SKM-1 (cell line): Measurements from ENCODE around the gene QKI.

Experiments used
- DNase-seq: peaks from one replicate; lab custom pipeline; 2025; ENCODE audit not compliant: unreplicated experiment; lab: John Stamatoyannopoulos, UW

QKI gene

DNA sequence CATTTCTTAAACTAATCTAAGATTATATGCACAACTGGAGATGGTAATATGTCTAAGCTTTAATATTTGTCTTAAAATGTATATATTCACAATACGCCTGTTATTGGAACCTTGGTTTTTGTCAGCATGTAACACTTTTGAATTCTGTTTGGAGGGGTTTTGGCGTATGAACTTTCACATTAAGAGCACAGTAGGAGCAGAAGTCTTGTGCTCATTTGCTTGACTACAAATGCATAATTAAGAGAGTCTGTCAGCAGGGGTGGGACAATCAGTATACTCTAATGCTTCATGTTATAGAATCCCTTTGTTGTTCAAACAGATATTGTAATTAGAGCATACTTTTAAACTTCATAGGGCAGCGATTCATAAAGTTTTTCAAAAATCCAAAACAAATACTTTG is 112.8 kb downstream of the QKI start:
- no peak for DNase-seq

DNA sequence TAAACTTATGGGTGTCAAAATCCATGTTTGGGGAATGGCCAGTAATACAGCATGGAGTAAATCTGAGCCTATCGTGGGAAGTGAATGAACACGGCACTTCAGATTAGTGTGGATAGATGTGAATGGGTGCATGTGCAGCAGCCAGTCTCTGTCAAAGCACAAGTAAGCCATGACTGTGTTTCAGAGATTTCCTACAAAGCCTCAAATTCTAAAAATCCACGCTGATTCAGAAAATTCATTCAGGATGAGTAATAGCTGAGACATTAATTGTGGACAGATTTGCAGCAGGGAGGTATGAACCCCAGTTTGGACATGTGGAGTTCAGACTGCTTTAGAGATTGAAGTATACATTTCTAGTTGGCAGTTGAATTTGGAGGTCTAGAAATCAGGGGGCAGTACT is 115.1 kb downstream of the QKI start:
- no peak for DNase-seq

DNA sequence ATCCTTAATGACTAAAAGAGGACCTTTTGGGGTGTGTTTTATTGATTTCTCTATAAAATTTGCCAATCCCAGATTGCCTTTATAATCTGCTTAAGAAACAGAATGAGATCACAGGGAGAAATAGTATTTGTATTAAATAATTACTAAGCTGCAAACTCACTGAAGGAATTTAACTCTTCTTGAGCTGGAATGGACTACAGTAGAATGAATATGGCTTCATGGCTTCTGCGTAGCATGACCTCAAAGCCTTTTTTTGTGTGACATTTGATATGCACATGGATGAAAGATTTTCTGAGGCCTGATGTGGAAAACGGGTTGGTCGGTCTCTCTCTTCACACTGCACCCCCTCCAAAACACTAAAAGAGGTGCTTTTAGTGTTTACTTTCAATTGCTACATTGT is 115.9 kb downstream of the QKI start:
- DNase-seq = no peak

DNA sequence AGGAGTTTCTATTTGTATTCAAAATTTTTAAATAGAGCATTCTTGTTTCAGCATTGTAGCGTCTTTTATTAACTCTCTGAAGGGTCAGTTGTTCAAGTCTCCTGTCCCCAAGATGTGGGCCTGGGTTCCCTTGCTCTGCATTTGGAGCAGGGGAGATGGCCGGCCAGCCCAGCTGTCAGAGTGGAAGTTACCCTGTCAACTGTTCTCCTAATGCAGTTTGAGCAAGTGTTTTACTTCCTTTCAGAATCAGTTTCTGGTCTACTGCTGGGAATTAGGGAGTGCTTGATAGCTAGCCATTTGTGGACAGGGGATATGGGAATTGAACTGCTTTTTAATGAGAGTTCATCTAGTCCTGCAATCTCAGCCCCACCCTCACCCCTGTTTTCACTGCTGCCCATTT is 116.6 kb downstream of the QKI start:
- DNase-seq = no peak

DNA sequence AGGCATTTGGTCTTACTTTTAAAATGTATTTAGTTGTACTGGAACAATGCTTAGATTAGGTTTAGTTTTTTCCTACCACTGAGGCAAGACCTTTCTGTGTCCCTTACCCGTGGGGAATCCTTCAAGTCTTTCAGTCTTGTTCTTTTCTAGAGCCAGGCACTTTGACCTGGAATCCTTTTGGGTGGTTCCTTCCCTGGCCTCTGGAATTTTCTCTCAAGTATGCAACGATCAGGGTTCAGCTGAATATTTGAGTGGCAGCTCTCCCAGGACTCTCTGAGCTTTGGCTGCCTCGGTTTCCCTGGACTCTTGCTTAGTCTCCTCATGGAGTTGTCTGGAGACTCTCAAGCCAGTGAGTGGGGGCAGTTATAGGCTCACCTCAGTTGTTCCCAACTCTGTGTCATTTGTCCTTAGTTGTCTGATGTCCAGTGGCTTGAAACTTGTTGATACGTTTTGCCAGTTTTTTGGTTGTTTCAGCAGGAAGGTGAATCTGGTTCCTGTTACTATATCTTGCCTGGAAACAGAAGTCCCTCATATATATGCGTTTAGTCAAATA is 118.1 kb downstream of the QKI start:
- DNase-seq = no peak

DNA sequence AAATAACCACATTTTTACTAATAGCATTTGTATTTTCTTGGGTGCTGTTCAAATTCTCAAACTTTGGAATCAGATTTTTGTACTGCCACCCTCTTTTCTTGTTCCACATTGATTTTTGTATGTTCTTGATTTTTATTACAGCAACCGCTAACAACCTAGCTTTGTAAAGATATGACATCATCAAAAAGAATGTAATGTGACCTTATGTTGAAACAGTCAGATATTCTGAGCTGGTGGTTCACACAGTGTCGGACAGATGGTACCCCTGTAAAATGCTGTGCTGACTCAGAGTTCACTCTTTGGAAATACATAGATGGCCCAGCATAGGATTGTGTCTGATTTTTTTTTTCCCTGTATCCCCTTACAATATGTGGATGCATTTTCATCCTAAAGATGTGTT is 118.9 kb downstream of the QKI start:
- DNase-seq = no peak

DNA sequence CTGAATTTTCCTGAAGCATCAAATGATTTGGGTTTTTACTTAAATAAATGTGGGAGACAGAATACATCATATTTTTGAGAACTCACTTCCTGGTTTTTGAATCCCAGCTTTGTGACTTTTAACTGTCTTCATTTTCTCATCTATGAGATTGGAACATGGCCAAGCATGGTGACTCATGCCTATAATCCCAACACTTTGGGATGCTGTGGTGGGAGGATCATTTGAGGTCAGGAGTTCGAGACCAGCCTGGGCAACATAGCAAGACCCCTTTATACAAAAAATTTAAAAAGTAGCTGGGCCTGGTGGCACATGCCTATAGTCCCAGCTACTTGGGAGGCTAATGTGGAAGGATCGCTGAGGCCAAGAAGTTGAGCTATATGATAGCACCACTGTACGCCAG is 122.3 kb downstream of the QKI start:
- DNase-seq = no peak

DNA sequence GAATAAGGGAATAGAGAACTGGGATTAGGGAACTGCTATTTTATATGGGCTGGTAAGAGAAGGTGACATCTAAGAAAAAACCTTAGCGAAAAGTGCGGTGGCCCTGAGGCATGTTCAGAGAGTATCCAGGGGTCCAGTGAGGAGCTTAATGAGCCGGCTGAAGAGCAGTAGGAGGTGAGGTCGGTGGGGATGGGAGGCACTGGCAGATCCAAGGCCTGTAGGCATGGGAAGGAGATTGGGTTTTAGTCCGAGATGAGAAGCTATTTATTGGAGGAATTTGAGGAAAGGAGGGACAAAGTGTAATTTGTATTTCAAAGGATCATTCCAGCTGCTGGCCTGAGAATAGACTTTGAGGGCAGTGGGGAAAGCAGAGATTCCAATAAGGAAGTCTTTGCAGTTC is 123.8 kb downstream of the QKI start:
- no peak for DNase-seq

DNA sequence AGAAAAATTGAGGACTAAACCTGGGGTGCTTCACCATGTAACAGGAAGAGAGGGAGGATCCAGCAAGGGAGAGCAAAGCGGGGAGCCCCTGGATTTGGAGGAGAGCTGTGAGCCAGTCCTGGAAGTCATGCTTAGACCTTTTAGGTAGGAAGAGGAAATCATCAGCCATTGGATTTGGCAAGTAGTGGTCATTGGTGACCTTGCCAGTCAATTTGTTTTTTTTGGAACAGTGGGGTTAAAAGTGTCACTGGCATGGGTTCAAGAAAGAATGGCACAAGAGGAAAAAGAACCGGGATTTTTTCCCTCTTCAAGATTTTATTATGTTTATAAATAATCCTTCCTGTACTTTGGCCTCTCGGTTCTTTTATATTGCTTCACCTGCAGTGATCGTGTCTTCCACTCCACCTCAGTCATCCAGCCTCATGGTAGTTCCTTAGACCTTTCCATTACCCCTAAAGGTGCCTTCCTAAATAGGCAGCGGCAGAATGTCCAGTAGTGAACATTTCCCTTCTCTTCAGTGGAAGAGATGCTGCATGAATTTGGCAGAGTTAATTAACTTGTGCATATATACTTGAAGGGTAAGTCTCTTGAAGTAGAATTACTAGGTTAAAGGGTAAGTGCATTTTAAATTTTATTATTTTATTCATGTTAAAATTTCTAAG is 124.7 kb downstream of the QKI start:
- DNase-seq = no peak

DNA sequence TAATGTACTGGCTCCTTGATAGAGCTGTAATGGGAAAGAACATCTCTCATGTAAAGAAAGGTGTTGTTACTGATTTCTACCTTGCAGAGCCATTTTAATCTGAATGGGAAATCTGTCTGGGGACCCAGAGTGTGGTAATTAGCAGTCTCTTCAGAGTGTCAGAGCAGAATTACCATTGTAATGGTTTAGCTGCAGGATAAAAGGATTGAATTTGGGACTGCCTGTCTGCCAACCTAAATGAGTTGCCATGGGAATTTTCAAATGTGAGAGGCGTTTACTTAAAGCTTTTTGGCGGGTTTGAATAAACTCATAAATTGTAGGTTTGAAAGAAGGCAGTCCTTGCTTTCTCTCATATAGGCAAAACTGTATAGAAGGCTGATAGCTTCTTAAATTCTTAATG is 128.8 kb downstream of the QKI start:
- DNase-seq = no peak

DNA sequence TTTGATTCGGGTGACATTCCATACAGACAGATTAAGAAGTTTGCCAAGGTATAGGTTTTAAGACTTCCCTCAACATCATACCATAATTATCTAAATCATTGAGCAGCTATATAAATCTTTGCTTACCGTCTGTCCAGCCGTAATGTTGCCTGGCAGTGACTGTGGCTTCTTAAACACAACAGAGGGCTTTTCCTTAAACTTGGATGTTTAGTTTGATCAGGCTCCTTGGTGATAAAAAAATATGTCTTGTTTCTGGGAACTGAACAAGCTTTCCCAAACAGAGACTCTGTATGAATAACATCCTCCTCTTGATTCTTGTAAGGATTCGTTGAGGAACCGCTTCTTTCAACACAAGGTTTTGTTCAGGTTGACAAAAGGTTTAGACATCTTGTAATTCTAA is 130.9 kb downstream of the QKI start:
- no peak for DNase-seq

DNA sequence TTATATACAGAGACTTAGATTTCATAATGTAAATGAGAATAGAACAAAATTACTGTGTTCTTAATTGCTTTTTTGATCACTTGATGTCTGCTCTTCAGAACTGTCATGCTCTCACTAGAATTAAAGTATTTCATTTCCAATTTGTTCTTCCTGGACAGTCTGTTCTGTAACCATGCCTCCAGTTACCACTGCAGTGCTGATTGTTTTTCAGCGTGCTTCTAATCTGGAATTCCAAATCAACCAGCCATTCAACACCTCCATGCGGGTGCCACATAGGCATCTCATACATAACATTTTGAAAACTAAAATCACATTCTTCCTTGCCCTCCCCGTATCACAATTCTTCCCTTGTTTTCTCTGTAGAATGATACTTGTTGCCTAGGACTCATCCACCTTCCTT is 132.8 kb downstream of the QKI start:
- no peak for DNase-seq

DNA sequence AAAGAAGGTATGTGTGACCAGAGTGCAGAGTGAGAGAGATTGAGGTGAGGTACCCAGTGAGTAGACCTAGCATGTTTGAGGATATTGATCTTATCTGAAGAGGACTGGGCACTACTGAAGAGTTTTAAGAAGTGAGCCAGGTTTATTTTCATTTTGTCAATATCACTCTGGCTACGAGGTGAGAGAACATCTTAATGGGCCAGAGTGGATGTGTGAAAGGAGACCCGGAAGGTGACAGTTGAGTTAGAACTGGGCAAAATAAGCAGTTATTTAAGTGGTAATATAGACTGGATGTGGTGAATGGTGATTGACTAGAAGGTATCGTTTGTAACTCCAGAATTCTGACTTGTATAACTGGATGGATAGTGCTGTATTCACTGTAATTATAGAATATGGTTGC is 134.1 kb downstream of the QKI start:
- DNase-seq = no peak

DNA sequence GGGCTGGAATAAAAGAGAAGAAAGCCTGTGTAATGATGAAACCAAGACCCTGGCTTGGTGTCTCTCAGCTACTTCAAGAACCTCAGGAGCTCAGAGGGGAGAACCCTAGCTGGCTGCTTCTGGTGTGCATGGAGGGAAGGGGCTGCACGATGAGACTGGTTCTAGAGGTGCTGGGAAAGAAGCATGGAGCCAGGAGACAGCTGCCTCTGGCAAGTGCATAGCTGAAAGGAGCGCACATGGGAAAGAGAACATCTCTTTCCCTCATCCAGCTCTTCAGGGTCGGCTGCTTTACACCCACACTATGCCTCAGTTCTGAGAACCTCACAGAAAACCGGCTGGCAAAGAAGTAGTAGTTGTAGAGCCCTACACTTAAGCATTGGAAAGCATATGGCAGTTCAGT is 139.5 kb downstream of the QKI start:
- no peak for DNase-seq

DNA sequence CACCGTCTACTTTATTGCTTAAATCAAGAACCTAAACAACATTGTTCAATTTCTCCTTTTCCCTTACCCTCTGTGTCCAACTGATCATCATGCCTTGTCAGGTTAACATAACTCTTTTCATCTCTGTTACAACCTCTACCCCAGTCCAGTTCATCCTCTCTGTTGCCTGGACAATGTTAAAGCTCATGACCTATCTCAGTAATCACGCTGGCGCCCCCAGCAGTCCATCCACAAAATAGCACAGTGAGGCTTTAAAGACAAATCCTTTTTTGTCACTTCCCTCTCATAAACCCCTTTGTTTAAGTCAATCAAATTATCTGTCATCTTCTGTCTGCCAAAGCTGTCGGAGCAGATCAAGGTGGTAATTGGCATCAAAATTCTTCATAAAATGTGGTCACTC is 140.1 kb downstream of the QKI start:
- no peak for DNase-seq

DNA sequence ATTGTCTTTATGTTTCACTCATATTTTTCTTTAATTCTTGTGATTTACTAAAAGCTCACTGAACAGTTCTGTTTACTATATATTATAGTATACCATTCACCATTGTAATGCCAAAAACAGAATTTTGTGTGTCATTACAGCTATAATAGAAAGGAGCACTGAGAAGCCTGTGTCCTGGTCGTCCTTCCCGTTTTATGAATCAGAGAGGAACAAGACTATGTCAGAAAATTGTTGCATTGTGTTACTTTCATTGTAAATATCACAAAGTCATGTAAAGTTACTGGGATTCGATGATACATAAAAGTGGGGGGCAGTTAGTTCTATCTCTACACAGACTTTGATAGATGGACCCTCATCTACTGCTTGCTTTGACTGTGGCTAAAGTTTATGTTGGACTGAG is 145.1 kb downstream of the QKI start:
- DNase-seq = no peak

DNA sequence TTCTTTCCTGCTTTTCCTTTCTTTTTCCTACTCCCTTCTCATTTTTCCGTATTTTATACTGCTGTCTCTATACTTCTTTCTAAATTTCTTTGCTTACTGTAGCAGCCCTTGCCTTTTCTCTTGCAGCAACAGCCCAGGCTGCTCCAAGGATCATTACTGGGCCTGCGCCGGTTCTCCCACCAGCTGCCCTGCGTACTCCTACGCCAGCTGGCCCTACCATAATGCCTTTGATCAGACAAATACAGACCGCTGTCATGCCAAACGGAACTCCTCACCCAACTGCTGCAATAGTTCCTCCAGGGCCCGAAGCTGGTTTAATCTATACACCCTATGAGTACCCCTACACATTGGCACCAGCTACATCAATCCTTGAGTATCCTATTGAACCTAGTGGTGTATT is 148.8 kb downstream of the QKI start:
- DNase-seq = no peak

DNA sequence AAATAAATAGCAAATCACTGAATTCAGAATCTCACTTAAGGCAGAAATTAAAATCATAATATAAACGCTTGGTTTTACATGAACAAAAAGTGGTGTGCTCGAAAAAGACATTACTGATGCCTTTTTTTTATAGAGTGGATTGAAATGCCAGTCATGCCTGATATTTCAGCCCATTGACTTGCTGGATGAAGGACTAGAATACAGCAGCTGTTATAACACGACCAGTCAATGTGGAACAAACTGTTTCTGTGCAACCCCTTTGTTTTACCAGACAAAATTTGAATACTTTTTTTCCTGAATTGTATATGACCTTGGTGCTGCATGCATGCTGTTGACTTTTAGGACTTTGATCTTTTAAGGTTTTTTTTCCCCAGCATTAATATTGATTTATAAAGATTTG is 150.0 kb downstream of the QKI start:
- no peak for DNase-seq

DNA sequence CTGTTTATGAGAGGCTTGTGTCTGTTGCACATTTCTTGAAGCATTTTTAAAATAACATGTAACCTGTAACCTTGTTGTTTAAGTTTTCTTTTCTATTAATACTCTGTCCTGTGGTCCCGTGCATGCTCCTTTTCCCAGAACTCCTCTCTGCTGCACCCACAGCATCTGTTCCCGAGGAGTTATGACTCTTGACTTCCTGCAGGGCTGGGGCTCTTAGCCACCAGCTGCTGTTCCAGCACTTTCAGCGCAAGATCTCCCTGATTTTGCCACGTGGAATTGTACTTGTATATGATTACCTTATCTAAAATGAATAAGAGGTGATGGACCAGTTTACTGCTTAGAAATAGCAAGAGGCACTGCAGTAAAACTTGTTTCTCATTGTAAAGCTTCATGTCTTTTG is 150.6 kb downstream of the QKI start:
- DNase-seq = no peak

DNA sequence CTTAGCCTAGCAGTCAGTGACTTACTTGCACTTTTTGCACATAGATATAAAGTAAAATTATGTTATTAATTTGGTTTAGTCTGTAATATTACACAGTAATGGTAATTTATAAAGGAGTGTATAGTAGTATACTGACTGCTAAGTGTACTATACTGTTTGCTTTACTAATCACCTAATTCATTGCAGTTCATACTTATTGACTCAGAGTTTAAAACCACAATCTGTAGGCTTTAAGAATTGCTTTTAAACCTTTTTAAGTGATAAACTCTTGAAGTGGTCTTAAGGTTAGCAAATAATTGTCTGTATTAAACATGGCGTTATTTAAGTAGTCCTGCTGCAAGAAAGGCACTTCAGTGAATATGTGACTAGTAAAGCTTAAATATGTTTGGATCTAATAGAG is 151.5 kb downstream of the QKI start:
- no peak for DNase-seq

DNA sequence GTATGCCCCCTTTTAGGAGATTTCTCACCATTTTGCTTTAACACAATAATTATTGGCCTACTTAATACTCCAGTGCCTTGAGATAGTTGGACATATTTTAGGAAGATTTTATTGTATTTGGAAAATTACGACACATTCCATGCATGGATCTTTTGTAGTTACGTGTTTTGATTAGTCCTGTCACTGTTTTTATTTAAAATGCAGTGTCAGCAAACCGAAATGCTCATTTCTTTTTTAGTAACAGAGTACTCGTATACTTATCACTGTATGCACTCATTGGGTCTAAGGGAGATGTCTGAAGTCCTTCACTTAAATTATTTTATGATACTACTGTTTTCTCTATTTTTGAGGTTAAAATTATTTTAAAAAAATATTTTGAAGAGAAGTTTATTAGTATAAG is 153.8 kb downstream of the QKI start:
- DNase-seq = no peak

DNA sequence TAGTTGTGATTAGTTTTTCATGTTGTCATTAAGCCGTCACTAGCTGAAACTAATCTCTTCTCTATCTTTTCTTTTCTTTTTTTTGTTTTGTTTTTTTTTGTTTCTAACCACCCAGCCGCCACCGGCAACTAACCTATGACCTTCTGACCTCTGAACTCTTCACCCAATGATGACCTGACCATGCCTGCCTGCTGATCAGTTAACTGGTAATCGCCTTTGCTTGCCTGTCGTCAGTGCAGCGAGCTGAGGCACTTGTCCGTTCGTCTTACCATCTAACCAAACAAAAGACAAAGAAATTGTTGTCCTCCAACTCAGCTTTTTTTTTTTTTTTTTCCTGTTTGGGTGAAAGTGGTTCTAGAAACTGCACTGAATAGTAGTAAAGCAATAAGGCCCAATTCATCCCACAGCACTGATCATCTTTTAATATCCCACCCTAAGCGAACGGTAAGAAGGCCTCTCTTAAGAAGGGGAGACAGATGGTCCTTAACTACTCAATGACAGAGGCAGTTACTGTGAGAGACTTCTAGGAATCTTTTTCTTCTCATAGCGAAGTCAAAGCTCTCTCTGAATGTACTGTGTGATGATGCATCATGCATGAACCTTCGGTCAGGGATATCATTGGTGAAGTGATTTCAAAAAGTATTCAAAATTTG is 156.2 kb downstream of the QKI start:
- no peak for DNase-seq

DNA sequence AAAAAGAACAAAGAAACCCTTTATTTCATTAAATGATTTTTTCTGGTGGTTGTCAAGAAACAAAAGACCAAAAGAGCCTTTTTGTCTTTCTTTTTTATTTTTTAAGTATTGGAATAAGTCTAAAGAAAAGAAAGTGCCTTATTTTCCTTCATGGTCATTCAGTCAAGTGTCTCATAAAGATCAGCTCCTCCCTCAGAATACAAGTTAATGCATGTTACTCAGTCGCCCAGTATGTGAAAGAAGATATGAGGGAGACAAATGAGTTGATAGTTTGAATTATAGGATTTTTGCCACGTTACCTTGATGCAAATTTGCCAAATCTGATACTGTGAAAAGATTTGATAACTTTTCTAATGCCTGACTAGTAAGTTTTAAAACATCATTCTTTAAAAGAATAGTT is 157.2 kb downstream of the QKI start:
- DNase-seq = no peak
